Stimulated activated CD8-positive, alpha-beta memory T cell treated with anti-CD3 and anti-CD28 coated beads, Interleukin-15, amount 100 ng/mL, for 24 hours (primary cell): Measurements from ENCODE around the gene GUCY1A2.
"Not testable (repeated sequence)": the region's sequence is repeated elsewhere in the genome, so short reads cannot be mapped to it uniquely, and the experiment has no call there.

Source experiments
- DNase-seq: peaks from one replicate; pipeline ENCODE4 v3.0.0-alpha.2; 2020; ENCODE audit warnings: low read depth

Gene GUCY1A2

DNA sequence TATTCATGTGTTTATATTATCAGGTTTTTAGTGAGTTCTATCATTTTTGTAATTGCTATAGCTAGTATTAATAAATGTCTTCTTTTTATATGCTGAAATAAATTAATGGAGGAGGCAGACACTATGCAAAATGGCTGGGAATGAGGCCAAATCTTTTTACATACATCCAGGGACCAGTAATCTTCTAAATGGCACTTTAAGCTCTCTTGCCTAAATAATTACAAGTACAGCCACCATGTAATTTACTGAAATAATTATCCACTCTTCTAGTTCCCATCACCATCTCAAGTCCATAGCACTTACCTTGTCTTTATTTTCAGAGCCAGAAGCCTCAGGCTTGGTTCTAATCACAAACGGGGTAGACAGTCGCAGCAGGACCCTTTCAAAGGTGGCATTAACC lies 79.1 kb downstream of the GUCY1A2 start:
- DNase-seq, result no peak

GRCh38 chr11:106937111-106937510 lies 81.2 kb downstream of the GUCY1A2 start:
- no peak for DNase-seq

GRCh38 chr11:106925245-106925644 lies 93.0 kb downstream of the GUCY1A2 start:
- DNase-seq, result no peak

DNA sequence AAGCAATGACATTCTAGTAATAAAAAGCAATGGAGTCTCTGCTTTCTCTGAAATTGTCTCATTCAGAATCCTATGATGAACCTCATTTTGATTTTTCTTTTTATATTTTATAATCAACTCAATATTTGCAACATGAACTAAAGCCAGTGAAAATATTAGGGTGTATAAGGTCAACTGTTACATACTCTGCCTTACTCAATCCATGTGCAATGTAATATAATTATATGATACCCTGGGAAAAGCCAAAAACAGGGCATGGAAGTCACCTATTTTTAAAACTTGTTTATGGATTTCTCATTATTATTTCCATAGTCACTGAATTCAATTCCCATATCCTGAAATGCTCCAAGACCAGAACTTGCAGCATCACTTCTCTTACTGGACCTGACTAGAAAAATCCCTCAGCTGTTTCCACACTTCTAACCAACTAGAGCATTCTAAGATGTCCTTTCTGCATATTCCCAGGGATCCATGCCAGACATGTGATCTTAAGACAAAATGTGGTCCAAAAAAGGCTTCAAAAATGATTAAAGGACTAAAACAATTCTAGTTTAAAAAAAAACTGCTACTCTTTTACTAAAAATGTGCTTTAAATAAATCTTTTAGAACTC lies 97.3 kb downstream of the GUCY1A2 start:
- DNase-seq, result no peak

DNA sequence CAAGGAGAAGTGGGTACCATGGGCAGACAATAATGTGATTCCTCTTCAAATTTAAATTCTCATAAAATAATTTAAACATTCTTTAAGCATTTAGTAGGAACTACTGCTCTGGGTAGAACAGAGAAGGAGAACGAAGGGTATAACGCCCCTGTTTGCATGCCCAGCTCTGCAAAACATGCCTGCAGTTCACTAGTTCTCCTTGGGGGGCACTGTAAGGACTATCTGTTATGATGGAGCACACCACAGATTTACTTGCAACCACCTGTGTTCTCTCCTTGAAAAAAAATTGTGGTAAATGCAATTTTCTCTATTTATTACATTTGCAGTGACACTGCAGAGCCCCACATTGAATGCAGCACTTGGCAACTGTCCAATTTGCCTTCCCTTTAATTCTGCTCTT lies 100.3 kb downstream of the GUCY1A2 start:
- DNase-seq, result no peak

DNA sequence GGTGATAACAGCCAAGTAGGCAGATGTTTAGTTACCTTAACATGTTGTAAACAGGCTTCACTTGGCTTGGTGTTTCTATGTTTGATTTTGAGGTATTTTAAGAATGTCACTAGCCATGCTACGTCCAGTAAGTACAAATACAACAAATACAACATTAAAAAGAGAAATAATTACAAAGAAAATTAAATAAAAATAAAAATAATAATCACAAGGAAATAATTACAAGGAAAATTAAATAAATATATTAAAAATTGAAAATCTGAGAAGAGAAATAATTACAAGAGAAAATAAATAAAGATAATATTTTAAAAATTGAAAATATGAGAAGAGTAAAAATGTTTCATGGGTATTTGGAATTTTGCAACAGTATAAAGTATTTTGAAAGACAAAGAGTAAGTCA lies 103.9 kb downstream of the GUCY1A2 start:
- no peak for DNase-seq

GRCh38 chr11:106913141-106913540 lies 105.1 kb downstream of the GUCY1A2 start:
- no peak for DNase-seq

GRCh38 chr11:106904826-106905225 lies 113.5 kb downstream of the GUCY1A2 start:
- no peak for DNase-seq

DNA sequence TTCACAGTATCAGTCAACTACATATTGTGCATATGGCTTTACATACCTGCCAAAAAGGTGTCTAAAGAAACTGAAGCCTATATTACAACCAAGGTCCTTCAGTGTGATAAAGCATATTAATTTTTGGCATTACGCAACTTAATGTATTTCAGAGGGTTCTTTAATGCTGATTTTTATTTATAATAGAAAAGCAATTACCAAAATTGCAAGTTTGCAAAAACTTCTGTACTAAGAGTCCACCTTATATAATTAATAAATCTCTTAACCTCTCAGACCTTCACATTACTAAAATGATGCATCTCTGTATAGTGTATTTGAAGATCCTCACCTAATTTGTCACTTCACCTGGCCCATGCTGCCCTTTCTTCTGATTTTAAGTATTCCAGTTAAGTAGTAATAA lies 128.6 kb downstream of the GUCY1A2 start:
- DNase-seq, result no peak

DNA sequence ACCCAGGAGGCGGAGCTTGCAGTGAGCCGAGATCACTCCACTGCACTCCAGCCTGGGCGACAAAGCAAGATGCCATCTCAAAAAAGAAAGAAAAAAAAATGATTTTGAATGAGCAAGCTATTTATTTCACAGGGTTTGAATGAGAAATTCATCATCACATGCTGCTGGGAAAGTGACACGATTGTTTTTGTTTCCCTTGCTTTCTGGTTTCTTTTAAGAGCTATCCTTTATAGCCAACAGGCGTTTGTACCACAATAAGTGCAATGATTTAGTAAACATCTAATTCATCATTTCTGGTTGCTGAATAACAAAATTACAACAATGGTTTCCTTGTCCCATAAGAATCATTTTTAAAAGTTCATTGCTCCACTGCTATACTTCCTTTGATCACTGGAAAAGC lies 129.9 kb downstream of the GUCY1A2 start:
- no peak for DNase-seq

DNA sequence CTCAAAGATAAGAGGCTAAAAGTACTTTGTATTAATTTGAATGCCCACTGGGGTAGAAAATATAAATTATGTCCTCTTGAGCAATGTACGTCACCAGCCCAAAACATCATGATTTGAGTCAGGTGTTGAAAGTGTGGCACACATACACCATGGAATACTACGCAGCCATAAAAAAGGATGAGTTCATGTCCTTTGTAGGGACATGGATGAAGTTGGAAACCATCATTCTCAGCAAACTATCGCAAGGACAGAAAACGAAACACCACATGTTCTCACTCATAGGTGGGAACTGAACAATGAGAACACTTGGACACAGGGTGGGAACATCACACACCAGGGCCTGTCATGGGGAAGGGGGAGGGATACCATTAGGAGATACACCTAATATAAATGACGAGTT lies 134.6 kb downstream of the GUCY1A2 start:
- not testable (repeated sequence) for DNase-seq

GRCh38 chr11:106879832-106880546 lies 138.3 kb downstream of the GUCY1A2 start:
- DNase-seq, result no peak

DNA sequence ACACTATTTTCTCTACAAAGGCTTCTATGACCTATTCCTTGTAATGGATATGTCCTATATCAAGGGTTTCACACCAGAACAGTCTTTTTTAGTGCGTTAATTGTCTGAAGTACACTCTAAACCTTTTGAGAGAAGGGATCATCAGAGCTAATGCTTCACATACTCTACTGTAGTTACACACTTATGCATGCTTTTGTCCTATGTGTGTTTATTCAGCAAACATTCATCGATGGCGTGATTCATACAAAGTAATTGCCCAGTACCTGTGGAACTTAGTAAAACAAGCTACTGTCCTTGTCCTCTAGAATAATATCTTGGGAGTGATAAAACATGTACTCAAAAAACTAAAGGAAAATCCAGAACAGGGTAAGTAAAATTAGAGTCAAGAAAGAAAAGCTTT lies 139.2 kb downstream of the GUCY1A2 start:
- DNase-seq, result no peak

DNA sequence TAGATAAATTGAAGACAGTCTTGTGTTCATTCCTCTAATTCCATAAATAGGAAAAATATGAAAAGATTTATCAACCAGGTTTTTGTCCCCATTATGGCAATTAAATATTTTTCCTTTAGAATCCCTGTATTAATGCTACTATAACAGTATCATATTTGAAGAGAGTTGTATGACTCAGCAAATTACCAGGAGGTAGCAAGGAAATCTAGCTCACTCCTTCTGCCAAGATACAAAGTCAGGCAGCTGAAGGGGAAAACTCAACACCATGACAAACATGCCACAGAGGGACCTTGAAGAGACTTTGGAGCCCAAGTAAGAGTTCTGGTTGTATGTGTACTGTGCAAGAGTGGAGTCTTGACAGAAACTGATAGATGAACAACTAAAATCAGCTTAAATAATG lies 143.3 kb downstream of the GUCY1A2 start:
- no peak for DNase-seq

- no peak for DNase-seq
Measured at GRCh38 chr11:106872246-106872645, 146.0 kb downstream of the GUCY1A2 start.

DNA sequence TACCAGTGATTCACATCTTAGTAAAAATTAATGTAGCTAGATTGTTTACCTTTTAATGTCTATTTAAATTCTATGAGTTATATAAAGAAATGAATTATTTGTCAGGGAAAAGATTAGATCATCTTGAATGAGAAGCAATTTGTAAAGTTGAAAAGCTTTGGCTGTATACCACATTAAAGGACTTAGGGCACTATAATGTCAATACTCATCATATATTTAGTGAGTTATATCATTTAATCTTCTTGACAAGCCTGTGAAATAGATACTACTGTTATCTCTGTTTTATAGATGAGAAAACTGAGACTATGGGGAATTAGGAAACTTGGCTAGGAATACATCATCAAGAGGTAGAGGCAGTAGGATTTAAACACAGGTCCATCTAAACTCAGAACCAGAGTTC lies 160.1 kb downstream of the GUCY1A2 start:
- DNase-seq, result no peak

DNA sequence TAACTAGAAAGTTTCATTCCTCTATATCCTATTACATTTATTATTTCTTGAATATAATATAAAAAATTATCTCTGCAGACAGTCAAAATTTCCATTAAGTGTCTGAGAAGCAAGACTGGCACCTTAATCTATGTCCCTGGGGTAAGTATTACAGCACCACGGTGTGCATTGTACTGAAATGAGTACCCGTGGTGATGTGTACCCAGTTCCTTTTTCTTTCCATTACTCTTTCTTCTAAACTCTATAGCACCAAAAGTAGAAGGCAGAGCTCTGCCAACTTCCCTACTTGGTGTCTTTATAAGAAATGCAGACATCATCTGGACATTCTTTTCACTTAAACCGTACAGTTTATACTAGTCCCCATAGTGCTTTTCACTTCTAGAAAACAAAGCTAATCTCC lies 161.7 kb downstream of the GUCY1A2 start:
- DNase-seq, result no peak

GRCh38 chr11:106854429-106854828 lies 163.8 kb downstream of the GUCY1A2 start:
- no peak for DNase-seq

- no peak for DNase-seq
Measured at GRCh38 chr11:106853850-106854401, 164.3 kb downstream of the GUCY1A2 start.

DNA sequence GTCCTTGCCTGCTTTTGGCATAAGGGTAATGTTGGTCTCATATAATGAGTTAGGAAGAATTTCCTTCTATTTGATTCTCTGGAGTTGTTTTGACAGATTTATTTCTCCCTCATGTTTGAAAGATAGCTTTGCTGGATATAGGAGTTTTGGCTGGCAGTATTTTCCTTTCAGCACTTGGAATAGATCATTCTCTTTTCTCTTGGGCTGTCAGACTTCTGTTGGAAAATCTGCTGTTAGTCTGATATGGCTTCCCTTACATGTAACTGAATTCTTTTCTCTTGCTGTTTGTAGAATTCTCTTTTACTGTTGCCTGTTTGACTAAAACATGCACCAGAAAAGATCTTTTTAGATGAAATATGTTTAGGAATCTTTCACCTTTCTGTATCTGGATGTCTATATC lies 165.5 kb downstream of the GUCY1A2 start:
- no peak for DNase-seq

GRCh38 chr11:106848526-106848925 lies 169.8 kb downstream of the GUCY1A2 start:
- DNase-seq, result no peak

GRCh38 chr11:106842134-106842533 lies 176.1 kb downstream of the GUCY1A2 start:
- no peak for DNase-seq

DNA sequence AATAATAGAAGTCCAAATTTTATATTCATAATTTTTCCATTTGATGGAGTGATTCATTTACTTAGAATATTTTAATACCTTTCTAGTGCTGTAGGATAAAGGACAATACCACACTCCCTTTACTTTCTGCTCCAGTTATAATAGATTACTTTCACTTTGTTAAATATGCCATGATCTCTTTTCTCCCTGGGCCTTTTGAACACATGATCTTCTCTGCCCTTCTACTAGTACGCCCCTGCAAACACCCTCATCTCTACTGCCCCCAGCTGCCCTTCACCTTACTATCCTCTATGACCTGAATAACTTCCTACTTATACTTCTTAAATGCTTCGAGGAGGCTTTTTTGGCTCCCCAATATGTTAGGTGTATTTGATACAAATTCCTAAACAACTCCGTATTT lies 177.3 kb downstream of the GUCY1A2 start:
- DNase-seq, result no peak

GRCh38 chr11:106840146-106840545 lies 178.1 kb downstream of the GUCY1A2 start:
- no peak for DNase-seq
